Ovary (tissue), 3 donors: Measurements from ENCODE around the gene KIAA1671.

Source experiments
- EP300 ChIP-seq: sonication (generic); formaldehyde crosslinking; IDR thresholded peaks from one replicate; pipeline ENCODE4 v1.6.1; 2017; ENCODE audit warnings: antibody characterized with exemption
- POLR2A ChIP-seq: fragments of 450-650 bp; IDR thresholded peaks from one replicate; pipeline ENCODE4 v1.6.1; 2017; ENCODE audit warnings: antibody characterized with exemption, mild to moderate bottlenecking, moderate library complexity
- TF ChIP-seq, protein P1 (sequence below), 3 donors: fragments of 450-650 bp in 2 of 3; fragments of 200-600 bp in 1 of 3; IDR thresholded peaks; one replicate each; pipeline versions ENCODE4 v1.5.1 to v1.8.0; 2016 to 2022; ENCODE audit warnings: antibody characterized with exemption in 3 of 3, mild to moderate bottlenecking in 1 of 3
- donor health status: DM: no; HTN: no; CAD: no.

DNA sequence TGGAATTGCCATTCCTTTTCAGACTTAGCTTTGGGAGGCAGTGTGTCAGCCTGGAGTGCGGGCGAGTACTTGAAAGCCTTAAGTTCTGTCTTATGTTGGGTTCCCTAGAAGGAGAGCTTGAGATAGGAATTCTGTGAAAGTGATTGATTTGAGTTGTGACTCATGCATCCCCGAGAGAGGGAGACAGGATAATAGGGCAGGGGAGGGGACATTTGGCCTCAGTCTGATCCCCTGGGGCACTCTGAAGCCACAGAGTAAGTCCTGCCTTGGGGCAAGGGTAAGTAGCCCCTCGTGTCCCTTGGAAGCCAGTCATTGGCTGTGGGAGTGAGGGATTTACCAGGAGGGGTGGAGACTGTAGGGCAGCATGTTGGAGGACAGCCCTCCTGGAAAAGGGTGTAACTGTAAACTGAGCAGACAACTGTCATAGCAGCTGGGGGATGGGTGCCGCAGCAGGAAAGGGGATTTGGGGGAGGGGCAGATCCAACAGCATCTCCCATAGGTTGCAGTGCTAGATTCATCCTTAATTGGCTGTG is 44.0 kb downstream of the KIAA1671 start:
- TF ChIP-seq, protein P1, sequence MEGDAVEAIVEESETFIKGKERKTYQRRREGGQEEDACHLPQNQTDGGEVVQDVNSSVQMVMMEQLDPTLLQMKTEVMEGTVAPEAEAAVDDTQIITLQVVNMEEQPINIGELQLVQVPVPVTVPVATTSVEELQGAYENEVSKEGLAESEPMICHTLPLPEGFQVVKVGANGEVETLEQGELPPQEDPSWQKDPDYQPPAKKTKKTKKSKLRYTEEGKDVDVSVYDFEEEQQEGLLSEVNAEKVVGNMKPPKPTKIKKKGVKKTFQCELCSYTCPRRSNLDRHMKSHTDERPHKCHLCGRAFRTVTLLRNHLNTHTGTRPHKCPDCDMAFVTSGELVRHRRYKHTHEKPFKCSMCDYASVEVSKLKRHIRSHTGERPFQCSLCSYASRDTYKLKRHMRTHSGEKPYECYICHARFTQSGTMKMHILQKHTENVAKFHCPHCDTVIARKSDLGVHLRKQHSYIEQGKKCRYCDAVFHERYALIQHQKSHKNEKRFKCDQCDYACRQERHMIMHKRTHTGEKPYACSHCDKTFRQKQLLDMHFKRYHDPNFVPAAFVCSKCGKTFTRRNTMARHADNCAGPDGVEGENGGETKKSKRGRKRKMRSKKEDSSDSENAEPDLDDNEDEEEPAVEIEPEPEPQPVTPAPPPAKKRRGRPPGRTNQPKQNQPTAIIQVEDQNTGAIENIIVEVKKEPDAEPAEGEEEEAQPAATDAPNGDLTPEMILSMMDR (IDR thresholded peaks at IDR 0.05) = no peak
- no peak for TF ChIP-seq POLR2A
- TF ChIP-seq EP300 = no peak
